Nephron (organoid): ENCODE measurements around the gene MID1.
A peak's percentile ranks its signal among the peaks of the same experiment; 100 is the strongest.

Experiments
- H3K27ac Mint-ChIP-seq, 3 experiments: 2 replicates each; pipeline ENCODE4 v1.8.0; 2020; ENCODE audit warnings: mixed read lengths in 3 of 3, mild to moderate bottlenecking in 2 of 3, moderate library complexity in 1 of 3
- H3K27me3 Mint-ChIP-seq: 2 replicates; pipeline ENCODE4 v1.8.0; 2021; ENCODE audit warnings: low read depth, mild to moderate bottlenecking, moderate library complexity, mixed read lengths
- H3K36me3 Mint-ChIP-seq: 2 replicates; pipeline ENCODE4 v1.8.0; 2020; ENCODE audit warnings: low read depth, mixed read lengths
- H3K4me1 Mint-ChIP-seq: 2 replicates; pipeline ENCODE4 v1.8.0; 2020; ENCODE audit warnings: mixed read lengths
- H3K4me3 Mint-ChIP-seq, 3 experiments: 2 replicates each; pipeline ENCODE4 v1.8.0; 2020; ENCODE audit warnings: mild to moderate bottlenecking in 3 of 3, mixed read lengths in 3 of 3, moderate library complexity in 2 of 3
- H3K9me3 Mint-ChIP-seq: 2 replicates; pipeline ENCODE4 v1.8.0; 2020; ENCODE audit warnings: mixed read lengths
- CTCF ChIP-seq, 3 experiments: fragments of 200-600 bp; sonication (generic); IDR thresholded peaks; one replicate each; pipeline ENCODE4 v1.5.0; 2021; ENCODE audit warnings: antibody characterized with exemption in 3 of 3; ENCODE audit not compliant: unreplicated experiment in 3 of 3

The MID1 gene

GRCh38 chrX:10483191-10483831 lies 137.1 kb downstream of the MID1 start:
- Mint-ChIP-seq H3K4me1 (peaks cover 31% of the 10 kb centered on the region), H3K36me3 (peaks cover 41% of the 10 kb centered on the region), H3K27ac (peak overlapping the region; percentile 81 to 94 (median 86)), H3K9me3 (peaks cover 2% of the 10 kb centered on the region), H3K4me3 (no peak overlapping the region), H3K27me3 (no peaks in the 10 kb centered on the region)
- TF ChIP-seq CTCF (IDR thresholded peaks at IDR 0.05; ENCODE audit: unreplicated experiment in 3 of 3), result no peak

GRCh38 chrX:10482708-10483107 lies 137.7 kb downstream of the MID1 start:
- no peak overlapping the region for H3K4me3 Mint-ChIP-seq
- TF ChIP-seq CTCF (IDR thresholded peaks at IDR 0.05; ENCODE audit: unreplicated experiment in 3 of 3), result no peak
- peak overlapping the region; percentile 81 to 94 (median 86) for H3K27ac Mint-ChIP-seq
- H3K36me3 Mint-ChIP-seq, result peaks cover 46% of the 10 kb centered on the region
- peaks cover 31% of the 10 kb centered on the region for H3K4me1 Mint-ChIP-seq
- H3K27me3 Mint-ChIP-seq, result no peaks in the 10 kb centered on the region
- peaks cover 7% of the 10 kb centered on the region for H3K9me3 Mint-ChIP-seq

- peaks cover 31% of the 10 kb centered on the region for H3K4me1 Mint-ChIP-seq
- TF ChIP-seq CTCF (IDR thresholded peaks at IDR 0.05; ENCODE audit: unreplicated experiment in 3 of 3), result no peak
- no peaks in the 10 kb centered on the region for H3K27me3 Mint-ChIP-seq
- peaks cover 47% of the 10 kb centered on the region for H3K36me3 Mint-ChIP-seq
- H3K4me3 Mint-ChIP-seq, result no peak overlapping the region
- H3K27ac Mint-ChIP-seq, result peak overlapping the region; percentile 64 to 94 (median 81)
- peaks cover 7% of the 10 kb centered on the region for H3K9me3 Mint-ChIP-seq
These were observed 138.1 kb downstream of the MID1 start for GRCh38 chrX:10482261-10482660.

GRCh38 chrX:10480861-10481260 lies 139.5 kb downstream of the MID1 start:
- peaks cover 31% of the 10 kb centered on the region for H3K4me1 Mint-ChIP-seq
- peak overlapping the region; percentile 6 to 83 (median 12) for H3K27ac Mint-ChIP-seq
- H3K9me3 Mint-ChIP-seq, result peaks cover 7% of the 10 kb centered on the region
- no peak for TF ChIP-seq CTCF (IDR thresholded peaks at IDR 0.05; ENCODE audit: unreplicated experiment in 3 of 3)
- no peaks in the 10 kb centered on the region for H3K27me3 Mint-ChIP-seq
- no peak overlapping the region for H3K4me3 Mint-ChIP-seq
- H3K36me3 Mint-ChIP-seq, result peaks cover 54% of the 10 kb centered on the region

- no peak overlapping the region for H3K4me3 Mint-ChIP-seq
- peaks cover 31% of the 10 kb centered on the region for H3K4me1 Mint-ChIP-seq
- H3K27ac Mint-ChIP-seq, result no peak overlapping the region
- TF ChIP-seq CTCF (IDR thresholded peaks at IDR 0.05; ENCODE audit: unreplicated experiment in 3 of 3), result no peak
- H3K9me3 Mint-ChIP-seq, result peaks cover 7% of the 10 kb centered on the region
- no peaks in the 10 kb centered on the region for H3K27me3 Mint-ChIP-seq
- peaks cover 55% of the 10 kb centered on the region for H3K36me3 Mint-ChIP-seq
These were observed 140.9 kb downstream of the MID1 start for GRCh38 chrX:10479508-10479907.

GRCh38 chrX:10477525-10477924 lies 142.9 kb downstream of the MID1 start:
- Mint-ChIP-seq H3K36me3 (peaks cover 54% of the 10 kb centered on the region), H3K27ac (no peak overlapping the region), H3K27me3 (no peaks in the 10 kb centered on the region), H3K4me1 (peaks cover 18% of the 10 kb centered on the region), H3K9me3 (peaks cover 7% of the 10 kb centered on the region), H3K4me3 (no peak overlapping the region)
- no peak for TF ChIP-seq CTCF (IDR thresholded peaks at IDR 0.05; ENCODE audit: unreplicated experiment in 3 of 3)
